Measurements from ENCODE around the gene CLDN4. TPM values are rescaled to one million over a fixed set of nuclear protein-coding genes. Genes with fewer than 3 reads are reported as not detected.
"Not testable (repeated sequence)": the region's sequence is repeated elsewhere in the genome, so short reads cannot be mapped to it uniquely, and the experiment has no call there.

CLDN4 gene
- total RNA-seq, 1 donor from 2014 or later: 0.54 TPM

- TF ChIP-seq CTCF (IDR thresholded peaks at IDR 0.05; ENCODE audit: partially characterized antibody, unreplicated experiment): no peak
- Mint-ChIP-seq H3K36me3 (ENCODE audit: unreplicated experiment) (no peaks in the 10 kb centered on the region), H3K27ac (ENCODE audit: unreplicated experiment) (no peak overlapping the region), H3K4me1 (ENCODE audit: low read depth, unreplicated experiment) (peaks cover 2% of the 10 kb centered on the region), H3K9me3 (ENCODE audit: unreplicated experiment) (peaks cover 10% of the 10 kb centered on the region), H3K27me3 (ENCODE audit: unreplicated experiment) (no peaks in the 10 kb centered on the region), H3K4me3 (ENCODE audit: unreplicated experiment) (no peak overlapping the region)
- DNase-seq: no peak
Measured at GRCh38 chr7:73833251-73833919, 2.6 kb downstream of the CLDN4 start.

GRCh38 chr7:73834626-73835191 is 3.9 kb downstream of the CLDN4 start:
- peaks cover 7% of the 10 kb centered on the region for H3K9me3 Mint-ChIP-seq (ENCODE audit: unreplicated experiment)
- no peak for DNase-seq
- H3K27ac Mint-ChIP-seq (ENCODE audit: unreplicated experiment): no peak overlapping the region
- H3K4me3 Mint-ChIP-seq (ENCODE audit: unreplicated experiment): no peak overlapping the region
- peaks cover 2% of the 10 kb centered on the region for H3K4me1 Mint-ChIP-seq (ENCODE audit: low read depth, unreplicated experiment)
- no peaks in the 10 kb centered on the region for H3K27me3 Mint-ChIP-seq (ENCODE audit: unreplicated experiment)
- no peaks in the 10 kb centered on the region for H3K36me3 Mint-ChIP-seq (ENCODE audit: unreplicated experiment)
- no peak for TF ChIP-seq CTCF (IDR thresholded peaks at IDR 0.05; ENCODE audit: partially characterized antibody, unreplicated experiment)

DNA sequence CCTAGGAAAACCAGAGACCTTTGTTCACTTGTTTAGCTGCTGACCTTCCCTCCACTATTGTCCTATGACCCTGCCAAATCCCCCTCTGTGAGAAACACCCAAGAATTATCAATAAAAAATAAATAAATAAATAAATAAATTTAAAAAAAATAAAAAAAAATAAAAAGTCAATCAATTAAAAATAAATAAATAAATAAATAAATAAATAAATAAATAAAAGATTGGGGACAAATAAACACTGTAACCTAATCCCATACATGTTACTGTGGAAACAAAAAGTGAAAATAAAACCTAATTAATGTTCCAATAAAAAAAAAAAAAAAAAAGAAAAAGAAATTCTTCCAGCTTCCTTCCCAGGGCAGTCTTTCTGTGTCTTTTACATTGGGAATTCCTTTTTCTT is 6.4 kb downstream of the CLDN4 start:
- not testable (repeated sequence) for H3K36me3 Mint-ChIP-seq (ENCODE audit: unreplicated experiment); H3K4me3 Mint-ChIP-seq (ENCODE audit: unreplicated experiment); DNase-seq; H3K9me3 Mint-ChIP-seq (ENCODE audit: unreplicated experiment); H3K4me1 Mint-ChIP-seq (ENCODE audit: low read depth, unreplicated experiment); H3K27me3 Mint-ChIP-seq (ENCODE audit: unreplicated experiment)
- H3K27ac Mint-ChIP-seq (ENCODE audit: unreplicated experiment): peak overlapping the region; percentile 38

DNA sequence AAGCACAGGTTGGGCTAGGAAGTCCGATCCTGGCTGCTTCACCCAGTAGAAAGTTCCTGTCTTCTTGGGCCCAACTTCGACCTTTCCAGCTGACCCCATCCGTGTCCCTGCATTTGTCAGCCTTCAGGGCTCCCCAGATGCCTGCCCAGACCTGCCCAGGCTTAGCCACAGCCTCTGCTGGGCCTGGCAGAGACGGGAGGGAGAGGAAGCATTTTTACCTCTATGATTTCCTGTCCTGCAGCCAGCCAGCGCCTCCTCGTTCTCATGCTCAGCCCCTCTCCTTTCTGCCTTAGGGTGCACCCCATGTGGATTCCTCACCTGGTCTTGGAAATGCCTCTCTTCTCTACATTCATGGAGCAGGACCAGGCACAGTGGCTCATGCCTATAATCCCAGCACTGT is 7.8 kb downstream of the CLDN4 start:
- Mint-ChIP-seq H3K27me3 (ENCODE audit: unreplicated experiment) (no peaks in the 10 kb centered on the region), H3K4me1 (ENCODE audit: low read depth, unreplicated experiment) (no peaks in the 10 kb centered on the region), H3K27ac (ENCODE audit: unreplicated experiment) (no peak overlapping the region), H3K36me3 (ENCODE audit: unreplicated experiment) (no peaks in the 10 kb centered on the region), H3K9me3 (ENCODE audit: unreplicated experiment) (peaks cover 5% of the 10 kb centered on the region), H3K4me3 (ENCODE audit: unreplicated experiment) (no peak overlapping the region)
- no peak for TF ChIP-seq CTCF (IDR thresholded peaks at IDR 0.05; ENCODE audit: partially characterized antibody, unreplicated experiment)
- no peak for DNase-seq

DNA sequence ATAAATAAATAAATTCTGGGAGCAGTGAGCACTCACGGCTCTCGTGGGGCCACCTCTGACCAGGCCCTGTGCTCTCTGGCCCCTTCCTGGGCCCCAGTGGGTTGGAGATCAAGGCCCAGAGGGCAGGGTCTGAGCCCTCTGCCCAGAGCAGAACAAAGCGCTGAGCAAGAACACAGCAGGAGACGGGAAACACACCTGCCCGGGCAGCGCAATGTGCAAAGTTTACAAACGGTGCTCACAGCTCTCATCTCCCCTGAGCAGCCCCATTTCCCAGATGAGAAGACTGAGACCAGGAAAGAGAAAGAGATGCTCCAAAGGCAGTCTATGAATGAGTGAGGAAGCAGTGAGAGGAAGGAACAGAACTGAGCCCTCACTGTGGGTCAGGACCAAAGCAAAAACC is 8.5 kb downstream of the CLDN4 start:
- TF ChIP-seq CTCF (IDR thresholded peaks at IDR 0.05; ENCODE audit: partially characterized antibody, unreplicated experiment): no peak
- no peaks in the 10 kb centered on the region for H3K4me1 Mint-ChIP-seq (ENCODE audit: low read depth, unreplicated experiment)
- H3K9me3 Mint-ChIP-seq (ENCODE audit: unreplicated experiment): peaks cover 5% of the 10 kb centered on the region
- no peak for DNase-seq
- no peak overlapping the region for H3K4me3 Mint-ChIP-seq (ENCODE audit: unreplicated experiment)
- no peak overlapping the region for H3K27ac Mint-ChIP-seq (ENCODE audit: unreplicated experiment)
- H3K36me3 Mint-ChIP-seq (ENCODE audit: unreplicated experiment): no peaks in the 10 kb centered on the region
- H3K27me3 Mint-ChIP-seq (ENCODE audit: unreplicated experiment): no peaks in the 10 kb centered on the region
